HCT116 (cell line): ENCODE measurements around the gene PCDH9. TPM values are rescaled to one million over a fixed set of nuclear protein-coding genes. Genes with fewer than 3 reads are reported as not detected.

Source experiments
- ATAC-seq: fragments of 200-7000 bp; cut with Tn5 transposase; 2 replicates; pipeline ENCODE4 v1.9.1; 2020; ENCODE audit warnings: mild to moderate bottlenecking, moderate library complexity
- BruUV-seq: library from RNA; stranded (reverse); fragments of 400-500 nt; replicated peaks from 2 replicates; lab custom pipeline; 2021; lab: Mats Ljungman, UMichigan
- CTCF ChIA-PET: fragments of 300-600 bp; sonication (Branson Sonifier 250); formaldehyde crosslinking; loops from one replicate; lab custom pipeline; 2021; ENCODE audit warnings: antibody characterized with exemption; lab: Charles Lee
- POLR2A ChIA-PET: fragments of 300-600, 350-600 bp; sonication (Branson Sonifier 250); formaldehyde crosslinking; loops from one replicate; lab custom pipeline; 2021; ENCODE audit warnings: antibody characterized with exemption; lab: Charles Lee
- RAD21 ChIA-PET, 2 experiments: fragments of 300-600 bp; sonication (Branson Sonifier 250); formaldehyde crosslinking; loops; one replicate each; lab custom pipeline; 2023; ENCODE audit warnings: low total read pairs in 2 of 2; ENCODE audit not compliant: uncharacterized antibody in 2 of 2, unreplicated experiment in 2 of 2, low non-redundant PET in 1 of 2; lab: Charles Lee
- DNase-seq: peaks from one replicate; pipeline ENCODE4 v3.0.0-alpha.2; 2010; ENCODE audit warnings: low read depth, low spot score
- H2AFZ ChIP-seq: fragments of 200-600 bp; shearing (Covaris generic), sonication (generic); 2 replicates; pipeline ENCODE4 v1.6.1; 2017; ENCODE audit warnings: low read depth, mixed run types, mixed read lengths, antibody characterized with exemption, low read length; ENCODE audit not compliant: poor library complexity, severe bottlenecking
- H3K27ac ChIP-seq: 2 replicates; pipeline ENCODE4 v1.5.1; 2012; ENCODE audit warnings: low read depth, low read length
- H3K27me3 ChIP-seq: fragments of 200-600 bp; sonication (generic); 2 replicates; pipeline ENCODE4 v1.6.1; 2016; ENCODE audit warnings: mixed run types, low read length, mixed read lengths; ENCODE audit not compliant: insufficient read depth
- H3K36me3 ChIP-seq, 2 experiments: fragments of 200-500 bp in 1 of 2; fragments of 200-600 bp in 1 of 2; sonication (Bioruptor generic) in 1 of 2; sonication (generic) in 1 of 2; 2 replicates each; pipeline versions ENCODE4 v1.5.1 to v1.6.1; 2014 to 2016; ENCODE audit warnings: low read length in 2 of 2, inconsistent platforms in 1 of 2, mixed read lengths in 1 of 2, mixed run types in 1 of 2; ENCODE audit not compliant: insufficient read depth in 2 of 2, control insufficient read depth in 1 of 2
- H3K4me1 ChIP-seq, 2 experiments: fragments of 200-600 bp in 1 of 2; sonication (generic) in 1 of 2; 2 replicates each; pipeline versions ENCODE4 v1.5.1 to v1.6.1; 2012 to 2017; ENCODE audit warnings: low read length in 2 of 2, inconsistent platforms in 1 of 2, mild to moderate bottlenecking in 1 of 2, mixed read lengths in 1 of 2, mixed run types in 1 of 2, moderate library complexity in 1 of 2; ENCODE audit not compliant: insufficient read depth in 2 of 2, control insufficient read depth in 1 of 2
- H3K4me2 ChIP-seq: fragments of 200-600 bp; sonication (generic); 2 replicates; pipeline ENCODE4 v1.6.1; 2017; ENCODE audit warnings: mixed run types, low read length, mixed read lengths
- H3K4me3 ChIP-seq, 2 experiments: fragments of 200-600 bp in 1 of 2; sonication (generic) in 1 of 2; replicated peaks in 1 of 2; 2 replicates each; pipeline ENCODE4 v1.5.1; 2011 to 2016; ENCODE audit warnings: low read length in 2 of 2, control low read depth in 1 of 2, low read depth in 1 of 2, mild to moderate bottlenecking in 1 of 2, mixed read lengths in 1 of 2, mixed run types in 1 of 2
- H3K79me2 ChIP-seq: fragments of 200-600 bp; sonication (generic); 2 replicates; pipeline ENCODE4 v1.6.1; 2017; ENCODE audit warnings: mild to moderate bottlenecking, mixed run types, low read length, moderate library complexity, mixed read lengths; ENCODE audit not compliant: insufficient read depth
- H3K9ac ChIP-seq: fragments of 200-600 bp; sonication (generic); 2 replicates; pipeline ENCODE4 v1.6.1; 2016; ENCODE audit warnings: low read length, mixed read lengths
- H3K9me2 ChIP-seq: fragments of 200-600 bp; sonication (generic), shearing (Covaris generic); 2 replicates; pipeline ENCODE4 v1.6.1; 2017; ENCODE audit warnings: mixed run types, mild to moderate bottlenecking, moderate library complexity; ENCODE audit not compliant: insufficient read depth
- H3K9me3 ChIP-seq, 2 experiments: fragments of 200-500 bp in 1 of 2; fragments of 200-600 bp in 1 of 2; sonication (Bioruptor generic) in 1 of 2; sonication (generic) in 1 of 2; 2 replicates each; pipeline ENCODE4 v1.6.1; 2014 to 2017; ENCODE audit warnings: low read length in 2 of 2, mixed read lengths in 2 of 2, inconsistent platforms in 1 of 2, low read depth in 1 of 2, mild to moderate bottlenecking in 1 of 2, mixed run types in 1 of 2, moderate library complexity in 1 of 2; ENCODE audit not compliant: control insufficient read depth in 1 of 2, insufficient read depth in 1 of 2
- H4K20me1 ChIP-seq: fragments of 200-600 bp; sonication (generic), shearing (Covaris generic); 2 replicates; pipeline ENCODE4 v1.6.1; 2017; ENCODE audit warnings: mixed run types, mild to moderate bottlenecking, moderate library complexity; ENCODE audit not compliant: insufficient read depth
- CBX3 ChIP-seq: IDR thresholded peaks from 2 replicates; pipeline ENCODE4 v1.6.1; 2012; ENCODE audit warnings: low read depth
- CEBPB ChIP-seq: IDR thresholded peaks from 2 replicates; pipeline ENCODE4 v1.6.1; 2012; ENCODE audit warnings: low read depth
- EZH2phosphoT487 ChIP-seq: fragments of 200-600 bp; IDR thresholded peaks from 2 replicates; pipeline ENCODE4 v1.6.1; 2018; ENCODE audit warnings: antibody characterized with exemption, borderline replicate concordance
- FOSL1 ChIP-seq: IDR thresholded peaks from 2 replicates; pipeline ENCODE4 v1.6.1; 2012; ENCODE audit warnings: low read depth
- JUND ChIP-seq: IDR thresholded peaks from 2 replicates; pipeline ENCODE4 v1.6.1; 2012
- POLR2AphosphoS5 ChIP-seq: IDR thresholded peaks from 2 replicates; pipeline ENCODE4 v1.6.1; 2011; ENCODE audit warnings: mild to moderate bottlenecking, low read depth, low read length, moderate library complexity
- RAD21 ChIP-seq: IDR thresholded peaks from 2 replicates; pipeline ENCODE4 v1.6.1; 2012; ENCODE audit warnings: low read depth, mild to moderate bottlenecking
- SIN3A ChIP-seq: IDR thresholded peaks from 2 replicates; pipeline ENCODE4 v1.6.1; 2012; ENCODE audit warnings: low read depth
- SRF ChIP-seq: IDR thresholded peaks from 2 replicates; pipeline ENCODE4 v1.6.1; 2012; ENCODE audit warnings: low read depth
- TCF7L2 ChIP-seq: IDR thresholded peaks from 2 replicates; pipeline ENCODE4 v1.7.0; 2011; ENCODE audit warnings: borderline replicate concordance, inconsistent platforms; ENCODE audit not compliant: insufficient read depth, insufficient read length; ENCODE audit errors: extremely low read depth
- YY1 ChIP-seq: IDR thresholded peaks from 2 replicates; pipeline ENCODE4 v1.6.1; 2011; ENCODE audit warnings: low read length, low read depth, moderate library complexity, mild to moderate bottlenecking; ENCODE audit not compliant: insufficient replicate concordance; ENCODE audit errors: extremely low read depth
- intact Hi-C: fragments of 100-400 bp; cut with micrococcal nuclease; formaldehyde crosslinking; loops from 2 replicates; pipeline ENCODE4 v1.10.0; 2022
- total RNA-seq: library from RNA; stranded (reverse); gene quantifications from one replicate; pipeline ENCODE4 v1.2.1, GENCODE V29; 2021; ENCODE audit not compliant: unreplicated experiment
- TF ChIP-seq, protein P1 (sequence below): IDR thresholded peaks from 2 replicates; pipeline ENCODE4 v1.6.1; 2012
- TF ChIP-seq, protein P2 (sequence below): IDR thresholded peaks from 2 replicates; pipeline ENCODE4 v1.6.1; 2012; ENCODE audit warnings: low read depth
- TF ChIP-seq, protein P3 (sequence below), 3 experiments: fragments of 200-600 bp in 1 of 3; sonication (generic) in 1 of 3; IDR thresholded peaks in 2 of 3; conservative IDR thresholded peaks in 1 of 3; 2 replicates each; pipeline ENCODE4 v1.5.1; 2012 to 2017; ENCODE audit warnings: low read depth in 2 of 3, low read length in 2 of 3, antibody characterized with exemption in 1 of 3, borderline replicate concordance in 1 of 3, control low read depth in 1 of 3, mild to moderate bottlenecking in 1 of 3, mixed read lengths in 1 of 3, mixed run types in 1 of 3, moderate library complexity in 1 of 3; ENCODE audit not compliant: insufficient read depth in 1 of 3

Gene PCDH9
- total RNA-seq, 1 experiment from 2014 or later = 0.02 TPM

DNA sequence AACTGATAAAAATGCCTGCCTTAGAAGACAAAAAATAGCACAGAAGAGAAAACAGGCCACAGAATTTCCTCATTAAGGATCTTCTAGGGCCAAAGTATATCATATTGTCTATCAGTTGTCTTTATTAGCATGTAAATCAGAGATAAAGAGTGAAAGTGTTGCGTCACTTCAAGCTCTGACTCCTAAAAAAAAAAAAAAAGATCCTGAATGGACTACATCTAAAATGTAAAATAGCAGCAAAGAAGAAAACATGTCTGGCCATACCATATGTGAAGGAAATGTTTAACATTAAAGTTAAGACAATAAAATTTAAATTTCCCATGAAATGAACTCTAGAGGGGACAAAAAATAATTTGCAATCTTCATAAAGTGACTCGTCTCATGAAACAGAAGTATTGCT is 237.4 kb downstream of the PCDH9 start:
- no peak overlapping the region for H3K9ac ChIP-seq
- H3K36me3 ChIP-seq = no peaks in the 10 kb centered on the region
- H3K4me3 ChIP-seq = no peak overlapping the region
- H3K9me2 ChIP-seq = no peaks in the 10 kb centered on the region
- H3K27ac ChIP-seq = no peak overlapping the region
- intact Hi-C loops = no loop called here
- no peaks in the 10 kb centered on the region for H3K79me2 ChIP-seq
- no peaks in the 10 kb centered on the region for H3K27me3 ChIP-seq
- TF ChIP-seq POLR2AphosphoS5 (no peak), CEBPB (no peak), TCF7L2 (no peak), YY1 (no peak)
- H3K4me1 ChIP-seq = no peaks in the 10 kb centered on the region
- ChIA-PET POLR2A (no interaction called here), CTCF (no interaction called here), RAD21 (no interaction called here)
- ATAC-seq = no peak
- H4K20me1 ChIP-seq = no peaks in the 10 kb centered on the region
- no TSS peak for BruUV-seq
- no peak overlapping the region for H2AFZ ChIP-seq
- no peak overlapping the region for H3K4me2 ChIP-seq
- no peak for DNase-seq
- H3K9me3 ChIP-seq = no peaks in the 10 kb centered on the region

DNA sequence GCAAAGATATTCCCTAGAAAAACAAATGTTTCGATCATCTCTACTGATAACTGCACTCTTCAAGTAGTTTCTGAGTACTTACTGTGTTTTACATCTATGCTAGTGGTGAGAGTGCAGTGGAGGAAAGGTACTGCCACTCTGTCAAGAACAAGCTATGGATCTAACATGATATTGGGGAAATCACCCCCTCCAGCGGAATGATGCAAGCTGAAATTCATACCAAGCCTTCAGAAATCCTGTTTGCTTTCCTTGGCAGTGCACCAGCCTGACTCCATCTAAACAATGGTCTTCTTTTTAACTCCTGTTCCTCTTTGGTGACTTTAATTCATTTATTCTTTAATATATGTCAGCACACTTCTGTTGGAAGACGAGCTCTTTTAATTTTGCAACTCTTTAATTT is 238.0 kb downstream of the PCDH9 start:
- ATAC-seq (no peak), DNase-seq (no peak)
- Histone ChIP-seq H2AFZ (no peak overlapping the region), H4K20me1 (no peaks in the 10 kb centered on the region), H3K27me3 (no peaks in the 10 kb centered on the region), H3K9ac (no peak overlapping the region), H3K27ac (no peak overlapping the region), H3K36me3 (no peaks in the 10 kb centered on the region), H3K9me2 (no peaks in the 10 kb centered on the region), H3K4me1 (no peaks in the 10 kb centered on the region), H3K4me3 (no peak overlapping the region), H3K9me3 (no peaks in the 10 kb centered on the region), H3K79me2 (no peaks in the 10 kb centered on the region), H3K4me2 (no peak overlapping the region)
- CTCF ChIA-PET = no interaction called here
- intact Hi-C loops = no loop called here
- no TSS peak for BruUV-seq
- POLR2A ChIA-PET = no interaction called here
- RAD21 ChIA-PET = no interaction called here
- TF ChIP-seq CEBPB (no peak), SRF (no peak), JUND (no peak), EZH2phosphoT487 (no peak), CBX3 (no peak), FOSL1 (no peak), SIN3A (no peak), YY1 (no peak), RAD21 (no peak)
- TF ChIP-seq, protein P1, sequence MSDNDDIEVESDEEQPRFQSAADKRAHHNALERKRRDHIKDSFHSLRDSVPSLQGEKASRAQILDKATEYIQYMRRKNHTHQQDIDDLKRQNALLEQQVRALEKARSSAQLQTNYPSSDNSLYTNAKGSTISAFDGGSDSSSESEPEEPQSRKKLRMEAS = no peak
- TF ChIP-seq, protein P2, sequence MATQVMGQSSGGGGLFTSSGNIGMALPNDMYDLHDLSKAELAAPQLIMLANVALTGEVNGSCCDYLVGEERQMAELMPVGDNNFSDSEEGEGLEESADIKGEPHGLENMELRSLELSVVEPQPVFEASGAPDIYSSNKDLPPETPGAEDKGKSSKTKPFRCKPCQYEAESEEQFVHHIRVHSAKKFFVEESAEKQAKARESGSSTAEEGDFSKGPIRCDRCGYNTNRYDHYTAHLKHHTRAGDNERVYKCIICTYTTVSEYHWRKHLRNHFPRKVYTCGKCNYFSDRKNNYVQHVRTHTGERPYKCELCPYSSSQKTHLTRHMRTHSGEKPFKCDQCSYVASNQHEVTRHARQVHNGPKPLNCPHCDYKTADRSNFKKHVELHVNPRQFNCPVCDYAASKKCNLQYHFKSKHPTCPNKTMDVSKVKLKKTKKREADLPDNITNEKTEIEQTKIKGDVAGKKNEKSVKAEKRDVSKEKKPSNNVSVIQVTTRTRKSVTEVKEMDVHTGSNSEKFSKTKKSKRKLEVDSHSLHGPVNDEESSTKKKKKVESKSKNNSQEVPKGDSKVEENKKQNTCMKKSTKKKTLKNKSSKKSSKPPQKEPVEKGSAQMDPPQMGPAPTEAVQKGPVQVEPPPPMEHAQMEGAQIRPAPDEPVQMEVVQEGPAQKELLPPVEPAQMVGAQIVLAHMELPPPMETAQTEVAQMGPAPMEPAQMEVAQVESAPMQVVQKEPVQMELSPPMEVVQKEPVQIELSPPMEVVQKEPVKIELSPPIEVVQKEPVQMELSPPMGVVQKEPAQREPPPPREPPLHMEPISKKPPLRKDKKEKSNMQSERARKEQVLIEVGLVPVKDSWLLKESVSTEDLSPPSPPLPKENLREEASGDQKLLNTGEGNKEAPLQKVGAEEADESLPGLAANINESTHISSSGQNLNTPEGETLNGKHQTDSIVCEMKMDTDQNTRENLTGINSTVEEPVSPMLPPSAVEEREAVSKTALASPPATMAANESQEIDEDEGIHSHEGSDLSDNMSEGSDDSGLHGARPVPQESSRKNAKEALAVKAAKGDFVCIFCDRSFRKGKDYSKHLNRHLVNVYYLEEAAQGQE = no peak
- TF ChIP-seq, protein P3, sequence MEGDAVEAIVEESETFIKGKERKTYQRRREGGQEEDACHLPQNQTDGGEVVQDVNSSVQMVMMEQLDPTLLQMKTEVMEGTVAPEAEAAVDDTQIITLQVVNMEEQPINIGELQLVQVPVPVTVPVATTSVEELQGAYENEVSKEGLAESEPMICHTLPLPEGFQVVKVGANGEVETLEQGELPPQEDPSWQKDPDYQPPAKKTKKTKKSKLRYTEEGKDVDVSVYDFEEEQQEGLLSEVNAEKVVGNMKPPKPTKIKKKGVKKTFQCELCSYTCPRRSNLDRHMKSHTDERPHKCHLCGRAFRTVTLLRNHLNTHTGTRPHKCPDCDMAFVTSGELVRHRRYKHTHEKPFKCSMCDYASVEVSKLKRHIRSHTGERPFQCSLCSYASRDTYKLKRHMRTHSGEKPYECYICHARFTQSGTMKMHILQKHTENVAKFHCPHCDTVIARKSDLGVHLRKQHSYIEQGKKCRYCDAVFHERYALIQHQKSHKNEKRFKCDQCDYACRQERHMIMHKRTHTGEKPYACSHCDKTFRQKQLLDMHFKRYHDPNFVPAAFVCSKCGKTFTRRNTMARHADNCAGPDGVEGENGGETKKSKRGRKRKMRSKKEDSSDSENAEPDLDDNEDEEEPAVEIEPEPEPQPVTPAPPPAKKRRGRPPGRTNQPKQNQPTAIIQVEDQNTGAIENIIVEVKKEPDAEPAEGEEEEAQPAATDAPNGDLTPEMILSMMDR (IDR thresholded peaks at IDR 0.05 in 2 of 3, conservative IDR thresholded peaks at IDR 0.05 in 1 of 3; ENCODE audit: borderline replicate concordance in 1 of 3, insufficient read depth in 1 of 3, low read depth in 2 of 3, low read length in 2 of 3) = no peak
